Transverse colon (tissue), 4 donors: Measurements from ENCODE around the gene ATRN. TPM values are rescaled to one million over a fixed set of nuclear protein-coding genes. Genes with fewer than 3 reads are reported as not detected.

Source experiments
- DNase-seq: peaks from one replicate; pipeline ENCODE4 v3.0.0-alpha.2; 2019
- H3K27ac ChIP-seq, 4 donors: fragments of 200-600 bp; sonication (generic); 2 replicates each; pipeline ENCODE4 v1.5.1; 2016 to 2018; ENCODE audit warnings: inconsistent platforms in 4 of 4
- H3K27me3 ChIP-seq: fragments of 200-600 bp; sonication (generic); 2 replicates; pipeline ENCODE4 v1.5.1; 2017; ENCODE audit warnings: inconsistent platforms
- H3K36me3 ChIP-seq, 4 donors: fragments of 200-600 bp; sonication (generic); 2 replicates each; pipeline ENCODE4 v1.5.1; 2017 to 2019; ENCODE audit warnings: inconsistent platforms in 4 of 4
- H3K4me1 ChIP-seq, 4 donors: fragments of 200-600 bp; sonication (generic); 2 replicates each; pipeline ENCODE4 v1.5.1; 2017 to 2020; ENCODE audit warnings: inconsistent platforms in 4 of 4
- H3K4me3 ChIP-seq, 4 donors: fragments of 200-600 bp; sonication (generic); 1 replicate in 1 of 4; 2 replicates in 3 of 4; pipeline versions ENCODE4 v1.5.1 to v1.6.1; 2017 to 2019; ENCODE audit warnings: inconsistent platforms in 4 of 4
- H3K9me3 ChIP-seq, 2 donors: fragments of 200-600 bp; sonication (generic); 2 replicates each; pipeline ENCODE4 v1.5.1; 2017 to 2019; ENCODE audit warnings: inconsistent platforms in 2 of 2
- EP300 ChIP-seq: sonication (generic); formaldehyde crosslinking; IDR thresholded peaks from one replicate; pipeline ENCODE4 v1.6.1; 2017; ENCODE audit warnings: antibody characterized with exemption, low read depth
- POLR2A ChIP-seq: fragments of 450-650 bp; IDR thresholded peaks from one replicate; pipeline ENCODE4 v1.6.1; 2016; ENCODE audit warnings: antibody characterized with exemption, mild to moderate bottlenecking, moderate library complexity
- POLR2AphosphoS5 ChIP-seq, 3 donors: sonication (generic); formaldehyde crosslinking; IDR thresholded peaks; one replicate each; pipeline ENCODE4 v1.6.1; 2016; ENCODE audit warnings: antibody characterized with exemption in 3 of 3
- WGBS, 2 donors: methylation state at CpG; one replicate each; pipeline ENCODE4 v1.1.5; 2018; ENCODE audit warnings: low coverage in 1 of 2; 5-methylcytosine and 5-hydroxymethylcytosine counted together
- in situ Hi-C, 4 donors: fragments of 200-750 bp; cut with MboI; loops; one replicate each; pipeline versions ENCODE4 v1.15.0 to v1.15.1; 2017; ENCODE audit warnings: low sequenced_read_pairs in 3 of 4, low pct_ligation_motif_present in 1 of 4, low pct_unique_long_range_greater_than_20kb in 1 of 4
- intact Hi-C: fragments of 100-400 bp; cut with DNase I; formaldehyde crosslinking; loops from one replicate; pipeline ENCODE4 v1.15.1; 2023; ENCODE audit warnings: low total_unique reads
- total RNA-seq, 4 donors: library from RNA; depleted of rRNA; stranded (reverse); fragments of >200 nt; gene quantifications; one replicate each; pipeline ENCODE4 v1.1.0, GENCODE V29; 2016
- TF ChIP-seq, protein P1 (sequence below), 5 experiments: fragments of 200-600 bp in 3 of 5; fragments of 450-650 bp in 2 of 5; sonication (generic) in 3 of 5; IDR thresholded peaks; 1 replicate in 2 of 5; 2 replicates in 3 of 5; pipeline ENCODE4 v1.5.1; 2016 to 2017; ENCODE audit warnings: antibody characterized with exemption in 5 of 5, inconsistent platforms in 3 of 5, mild to moderate bottlenecking in 2 of 5, moderate library complexity in 1 of 5

The ATRN gene
- total RNA-seq, 4 donors from 2014 or later = 6.8 to 24.7 (median 15.9) TPM

DNA sequence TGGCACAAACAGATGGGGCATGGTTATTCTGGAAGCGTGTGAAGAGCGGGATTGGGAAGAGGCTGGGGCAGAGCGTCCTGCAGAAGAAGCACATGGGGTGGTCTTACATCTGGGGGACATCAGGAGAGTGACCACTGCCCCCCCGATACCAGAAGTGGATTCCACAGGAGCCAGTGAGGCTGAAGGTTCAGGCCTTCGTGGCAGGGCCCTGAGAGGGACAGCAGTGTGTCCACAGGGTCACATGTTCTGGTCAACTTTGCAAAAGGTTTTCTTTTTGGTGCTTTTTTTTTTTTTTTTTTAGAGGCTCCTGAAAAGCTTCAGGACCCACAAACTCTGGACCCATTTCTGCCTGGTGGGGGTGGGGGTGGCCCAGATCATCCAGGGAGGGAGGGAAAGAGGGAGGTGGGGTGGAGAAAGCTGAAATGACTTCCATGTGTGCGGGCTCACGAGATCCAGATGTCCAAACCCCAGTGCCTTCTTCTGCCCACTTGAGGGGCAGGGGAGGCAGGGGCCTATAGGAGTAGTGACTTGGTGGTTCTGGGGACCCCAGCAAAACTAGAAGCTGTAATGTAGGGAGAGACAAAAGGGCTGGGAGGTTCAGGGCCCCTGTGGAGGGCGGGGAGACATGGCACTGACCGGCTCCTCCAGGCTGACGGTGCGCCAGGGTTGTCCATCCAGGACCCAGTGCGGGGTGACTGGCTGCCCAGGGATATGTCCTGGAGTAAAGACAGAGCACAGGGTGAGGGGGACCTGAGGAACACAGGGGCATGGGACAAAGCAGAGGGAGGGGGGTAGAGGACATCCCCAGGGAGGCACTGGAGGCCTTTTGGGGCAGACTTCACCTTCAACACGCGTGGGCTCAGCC lies 208.3 kb downstream of the ATRN start:
- Histone ChIP-seq H3K27me3 (peaks cover 63% of the 10 kb centered on the region), H3K36me3 (no peaks in the 10 kb centered on the region), H3K9me3 (no peaks in the 10 kb centered on the region), H3K4me1 (peaks cover 13 to 37% (median 22%) of the 10 kb centered on the region in 4 donors), H3K27ac (peak overlapping the region; percentile 77 to 96 (median 85)), H3K4me3 (peak overlapping the region in 1 of 4 donors; percentile 44)
- intact Hi-C loops (no loop called here), in situ Hi-C loops (loop anchor here in 1 of 4 donors (25.0 kb wide), 1 partner anchor 408 kb away; no protein-coding TSS in a partner anchor)
- no peak for DNase-seq
- WGBS, 2 donors = 68% methylated on average over 14 of the region's 14 CpGs; no CpG with 5 or more reads in 1 of the 2 donors
- no peak for TF ChIP-seq POLR2AphosphoS5 (IDR thresholded peaks at IDR 0.05)
- no peak for TF ChIP-seq EP300
- TF ChIP-seq POLR2A = no peak
- TF ChIP-seq, protein P1, sequence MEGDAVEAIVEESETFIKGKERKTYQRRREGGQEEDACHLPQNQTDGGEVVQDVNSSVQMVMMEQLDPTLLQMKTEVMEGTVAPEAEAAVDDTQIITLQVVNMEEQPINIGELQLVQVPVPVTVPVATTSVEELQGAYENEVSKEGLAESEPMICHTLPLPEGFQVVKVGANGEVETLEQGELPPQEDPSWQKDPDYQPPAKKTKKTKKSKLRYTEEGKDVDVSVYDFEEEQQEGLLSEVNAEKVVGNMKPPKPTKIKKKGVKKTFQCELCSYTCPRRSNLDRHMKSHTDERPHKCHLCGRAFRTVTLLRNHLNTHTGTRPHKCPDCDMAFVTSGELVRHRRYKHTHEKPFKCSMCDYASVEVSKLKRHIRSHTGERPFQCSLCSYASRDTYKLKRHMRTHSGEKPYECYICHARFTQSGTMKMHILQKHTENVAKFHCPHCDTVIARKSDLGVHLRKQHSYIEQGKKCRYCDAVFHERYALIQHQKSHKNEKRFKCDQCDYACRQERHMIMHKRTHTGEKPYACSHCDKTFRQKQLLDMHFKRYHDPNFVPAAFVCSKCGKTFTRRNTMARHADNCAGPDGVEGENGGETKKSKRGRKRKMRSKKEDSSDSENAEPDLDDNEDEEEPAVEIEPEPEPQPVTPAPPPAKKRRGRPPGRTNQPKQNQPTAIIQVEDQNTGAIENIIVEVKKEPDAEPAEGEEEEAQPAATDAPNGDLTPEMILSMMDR (IDR thresholded peaks at IDR 0.05) = no peak

DNA sequence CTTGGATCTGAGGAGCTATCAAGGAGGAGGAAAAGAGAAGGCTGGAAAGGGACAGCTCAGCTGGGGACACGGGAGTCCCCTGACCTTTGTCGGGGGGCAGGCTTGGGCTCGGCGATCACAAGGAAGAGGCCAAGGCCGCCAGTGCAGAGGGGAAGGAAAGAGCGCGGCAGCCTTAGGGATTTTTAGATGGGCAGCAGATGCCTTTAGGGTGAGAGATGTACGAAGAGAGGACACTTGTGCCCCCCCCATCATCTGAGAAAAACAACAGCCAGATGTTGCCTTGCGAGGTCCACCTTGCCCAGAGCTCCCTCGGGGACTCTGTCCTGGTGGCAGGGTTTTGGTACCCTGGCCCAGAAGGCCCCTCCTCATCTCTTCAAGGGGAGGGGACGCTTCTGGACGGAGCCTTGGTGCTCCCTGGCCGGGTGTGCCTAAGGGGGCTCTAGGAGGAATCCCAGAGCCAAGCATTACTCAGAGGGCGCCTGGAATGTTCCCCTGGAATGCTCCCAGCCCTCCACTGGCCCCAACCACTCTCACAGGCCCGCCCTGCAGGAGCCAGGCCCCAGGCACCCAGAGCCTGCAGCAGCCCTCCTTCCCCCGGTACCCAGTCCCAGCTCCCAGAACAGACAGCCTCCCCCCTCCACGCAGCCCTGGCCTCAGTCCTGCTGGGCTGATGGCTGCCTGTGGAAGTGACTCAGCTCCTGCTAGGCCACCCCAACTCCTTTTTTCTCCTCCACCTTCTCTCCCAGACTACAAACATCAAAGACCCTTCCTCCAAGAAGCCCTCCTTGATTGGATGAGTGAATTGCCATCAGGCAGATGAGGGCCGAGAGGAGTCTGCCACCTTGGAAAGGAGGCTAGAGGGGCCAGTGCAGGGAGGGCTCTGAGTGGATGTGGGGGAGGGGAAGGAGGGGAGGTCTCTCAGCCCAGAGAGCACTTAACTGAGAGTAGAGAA lies 209.2 kb downstream of the ATRN start:
- Histone ChIP-seq H3K27ac (peak overlapping the region; percentile 77 to 96 (median 85)), H3K27me3 (peaks cover 54% of the 10 kb centered on the region), H3K9me3 (no peaks in the 10 kb centered on the region), H3K4me1 (peaks cover 13 to 37% (median 22%) of the 10 kb centered on the region in 4 donors), H3K36me3 (no peaks in the 10 kb centered on the region), H3K4me3 (peak overlapping the region; percentile 28 to 55 (median 45))
- TF ChIP-seq POLR2AphosphoS5 (IDR thresholded peaks at IDR 0.05) = peak in 1 of 3 donors; percentile 15
- TF ChIP-seq, protein P1 (IDR thresholded peaks at IDR 0.05) = no peak
- WGBS, 2 donors = 53% methylated on average over 18 of the region's 18 CpGs; no CpG with 5 or more reads in 1 of the 2 donors
- peak; percentile 56 for DNase-seq
- intact Hi-C loops = no loop called here
- in situ Hi-C loops = loop anchor here in 1 of 4 donors (25.0 kb wide), 1 partner anchor 407 kb away; no protein-coding TSS in a partner anchor

- WGBS, 2 donors = 51% methylated on average over 15 of the region's 15 CpGs; no CpG with 5 or more reads in 1 of the 2 donors
- H3K4me1 ChIP-seq = peaks cover 13 to 37% (median 22%) of the 10 kb centered on the region in 4 donors
- intact Hi-C loops = no loop called here
These were observed 210.0 kb downstream of the ATRN start for GRCh38 chr20:3680701-3681351.

DNA sequence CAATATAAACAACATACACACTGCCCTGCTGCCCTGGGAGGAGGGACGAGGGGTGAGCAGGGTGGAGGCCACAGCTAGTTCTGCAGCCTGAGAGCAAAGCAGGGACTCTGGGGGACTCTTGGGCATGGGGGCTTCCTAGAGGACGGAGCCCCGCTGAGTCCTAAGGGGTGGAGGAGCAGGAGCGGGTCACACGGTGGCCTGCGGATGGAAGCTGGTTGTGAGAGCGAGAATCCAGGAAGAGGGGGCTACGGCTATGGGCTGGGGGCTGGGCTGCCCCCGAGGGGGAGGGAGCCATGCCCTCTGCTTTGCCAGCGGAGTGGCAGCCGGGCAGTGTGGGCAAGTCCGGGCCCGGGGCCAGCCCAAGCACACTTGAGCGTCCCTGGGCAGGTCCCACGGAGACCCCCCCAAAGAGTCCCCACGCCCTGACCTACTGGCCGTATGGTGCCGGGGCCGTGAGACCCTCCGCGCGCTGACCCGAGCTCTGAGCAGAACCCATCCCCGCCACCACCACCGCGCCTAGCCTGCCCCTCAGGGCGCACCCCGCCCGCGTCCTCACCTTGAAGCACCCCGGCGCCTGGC lies 210.6 kb downstream of the ATRN start:
- H3K4me1 ChIP-seq = peaks cover 14 to 40% (median 20%) of the 10 kb centered on the region in 4 donors
- peaks cover 42% of the 10 kb centered on the region for H3K27me3 ChIP-seq
- intact Hi-C loops = no loop called here
- H3K36me3 ChIP-seq = no peaks in the 10 kb centered on the region
- no peak for DNase-seq
- peak overlapping the region; percentile 28 to 55 (median 45) for H3K4me3 ChIP-seq
- TF ChIP-seq EP300 (no peak), POLR2AphosphoS5 (IDR thresholded peaks at IDR 0.05) (no peak), POLR2A (no peak)
- TF ChIP-seq, protein P1 (IDR thresholded peaks at IDR 0.05) = no peak
- H3K27ac ChIP-seq = peak overlapping the region; percentile 77 to 96 (median 85)
- H3K9me3 ChIP-seq = no peaks in the 10 kb centered on the region
- WGBS, 2 donors = 17% methylated on average over 31 of the region's 32 CpGs; no CpG with 5 or more reads in 1 of the 2 donors
- in situ Hi-C loops = loop anchor here in 1 of 4 donors (25.0 kb wide), 1 partner anchor 406 kb away; no protein-coding TSS in a partner anchor

More at GRCh38 chr20:3680701-3681351, 210.0 kb downstream of the ATRN start:
- DNase-seq = no peak
- H3K4me3 ChIP-seq = peak overlapping the region; percentile 28 to 55 (median 45)
- TF ChIP-seq EP300 = no peak
- no peak for TF ChIP-seq POLR2AphosphoS5 (IDR thresholded peaks at IDR 0.05)
- peaks cover 46% of the 10 kb centered on the region for H3K27me3 ChIP-seq
- no peaks in the 10 kb centered on the region for H3K9me3 ChIP-seq
- H3K27ac ChIP-seq = peak overlapping the region; percentile 77 to 96 (median 85)
- in situ Hi-C loops = loop anchor here in 1 of 4 donors (25.0 kb wide), 1 partner anchor 406 kb away; no protein-coding TSS in a partner anchor
- H3K36me3 ChIP-seq = no peaks in the 10 kb centered on the region
